CD1c-positive myeloid dendritic cell (primary cell): ENCODE results near the gene HPCAL1.
A peak's percentile ranks its signal among the peaks of the same experiment; 100 is the strongest.

ENCODE experiments used
- DNase-seq: peaks from one replicate; pipeline ENCODE4 v3.0.0-alpha.2; 2016; ENCODE audit errors: extremely low spot score

The HPCAL1 gene

DNA sequence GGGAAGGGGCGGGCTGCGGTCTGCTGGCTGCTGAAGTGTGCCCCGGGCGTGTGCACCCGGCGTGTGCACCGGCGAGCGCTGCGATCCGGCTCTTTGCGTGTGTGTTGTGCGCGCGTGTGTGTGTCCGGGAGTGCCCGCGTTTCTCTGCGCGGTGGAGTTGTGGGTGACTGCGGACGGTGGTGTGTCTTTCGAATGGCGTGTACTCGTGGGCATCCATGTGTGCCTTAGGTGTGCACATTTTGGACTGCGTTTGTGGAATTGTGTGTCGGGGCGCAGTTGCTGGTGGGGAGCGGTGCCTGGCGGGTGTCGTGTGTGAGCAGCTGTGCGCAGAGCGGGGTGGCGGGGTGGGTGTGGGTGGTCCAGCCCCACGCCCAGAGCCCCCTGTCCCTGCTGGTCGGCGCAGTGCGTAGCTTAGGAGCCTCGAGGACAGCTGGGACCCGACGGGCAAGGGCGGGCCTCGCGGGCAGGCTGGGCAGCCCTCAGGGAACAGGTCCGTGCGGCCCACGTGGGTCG is 533 bp downstream of the HPCAL1 start:
- no peak for DNase-seq

DNA sequence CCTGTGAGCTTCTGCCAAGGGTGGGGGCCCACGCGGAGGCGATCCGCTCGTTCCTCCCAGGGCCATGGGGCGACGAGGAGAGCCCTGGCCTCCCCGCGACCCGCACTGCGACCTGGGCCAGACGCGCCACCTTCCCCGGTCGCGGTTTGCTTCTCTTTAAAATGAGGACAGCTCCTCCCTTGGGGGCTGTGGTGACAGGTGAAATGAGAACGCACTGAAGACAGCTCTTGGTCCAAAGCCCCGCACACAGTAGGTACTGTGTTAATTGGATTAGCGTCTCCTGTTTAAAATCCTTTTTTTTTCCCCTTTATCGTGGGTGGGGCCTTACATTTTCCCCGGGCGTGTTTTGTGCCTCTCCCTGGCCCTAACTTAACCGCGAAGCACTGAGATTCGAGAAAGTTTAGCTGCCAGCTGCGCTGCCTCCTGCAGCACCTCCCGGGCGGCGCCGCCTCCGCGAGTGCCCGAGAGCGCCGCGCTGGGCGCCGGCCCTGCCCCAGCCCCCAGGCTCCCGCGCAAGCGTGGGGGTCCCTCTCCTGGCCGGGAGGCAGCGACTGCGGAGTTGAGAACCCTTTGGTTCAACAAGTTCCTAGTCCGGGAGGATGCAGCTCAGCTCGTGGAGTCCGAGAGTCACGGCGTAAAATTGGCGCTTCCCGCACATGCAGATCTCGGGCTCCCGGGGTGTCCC is 1.1 kb downstream of the HPCAL1 start:
- peak; percentile 76 for DNase-seq

DNA sequence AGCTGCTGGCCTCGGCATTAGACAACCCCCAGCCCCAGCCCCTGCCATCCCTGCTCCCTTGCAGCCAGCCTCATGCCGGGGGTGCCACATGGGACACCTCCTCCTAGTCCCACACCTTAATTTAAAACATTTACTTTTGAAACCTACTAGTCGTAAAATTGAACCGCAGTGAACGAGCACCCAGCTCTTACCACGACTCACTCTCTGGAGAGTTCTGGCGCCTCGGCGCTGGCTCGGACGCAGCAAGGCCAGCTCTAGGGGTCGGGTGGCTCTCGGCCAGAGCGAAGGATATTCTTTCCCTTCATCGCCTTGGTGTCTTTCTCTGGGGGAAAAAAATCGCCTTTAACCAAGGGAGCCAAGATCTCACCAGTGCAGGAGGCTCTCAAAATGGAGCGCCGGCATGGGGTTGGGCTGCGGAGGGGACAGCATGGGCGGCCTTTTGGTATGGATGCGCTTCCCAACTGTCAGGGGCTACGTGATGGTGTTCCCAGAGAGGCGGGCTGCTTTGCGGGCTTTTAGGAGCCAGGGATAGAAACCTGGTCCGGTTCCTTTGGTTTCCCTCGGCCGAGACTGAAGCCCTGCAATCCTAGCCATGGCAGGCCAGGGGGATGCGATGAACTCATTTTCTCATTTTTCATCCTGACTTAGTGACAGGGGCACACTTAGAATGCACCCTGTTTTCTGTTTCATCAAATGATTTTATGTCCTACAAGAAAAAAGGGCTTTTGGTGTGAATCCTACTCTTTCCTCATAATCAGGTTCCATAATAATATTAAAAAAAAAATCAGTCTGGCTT is 2.0 kb downstream of the HPCAL1 start:
- no peak for DNase-seq

DNA sequence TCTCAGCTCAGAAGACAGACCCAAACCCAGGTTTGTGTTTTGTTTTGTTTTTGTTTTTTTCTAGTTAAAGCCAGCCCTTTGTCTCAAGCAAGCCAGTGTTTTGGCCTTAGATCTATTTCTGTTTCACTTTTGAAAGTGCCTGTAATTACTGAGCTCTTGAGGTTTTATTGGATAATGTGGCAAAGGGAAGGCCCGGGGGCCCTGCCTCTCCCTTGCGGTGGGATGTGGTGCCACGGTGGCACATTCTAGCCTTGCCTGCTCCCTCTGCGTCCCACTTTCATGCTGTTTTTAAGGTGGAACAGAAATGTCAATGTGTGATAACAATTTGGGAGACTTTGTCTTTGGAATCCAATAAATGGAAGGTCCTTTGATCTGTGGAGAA is 2.5 kb downstream of the HPCAL1 start:
- DNase-seq: no peak

DNA sequence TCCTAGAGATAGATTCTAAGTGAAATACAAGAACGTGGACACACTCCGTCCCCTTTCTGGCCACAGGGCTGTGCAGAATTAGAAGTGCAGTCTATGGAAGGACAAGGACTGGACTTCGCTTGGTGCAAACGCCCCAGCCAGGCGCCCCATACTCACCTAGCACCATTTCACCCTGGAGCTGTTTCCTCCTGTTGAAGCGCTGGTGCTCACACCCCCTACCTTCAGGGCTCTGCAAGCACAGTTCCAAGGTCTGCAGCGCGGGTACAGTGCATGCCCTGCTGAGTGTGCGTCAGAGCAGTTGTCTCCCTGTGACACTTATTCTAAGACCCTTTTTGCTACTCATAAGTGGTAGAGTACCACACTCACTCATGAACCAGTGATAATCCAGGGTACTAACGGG is 3.0 kb downstream of the HPCAL1 start:
- no peak for DNase-seq

DNA sequence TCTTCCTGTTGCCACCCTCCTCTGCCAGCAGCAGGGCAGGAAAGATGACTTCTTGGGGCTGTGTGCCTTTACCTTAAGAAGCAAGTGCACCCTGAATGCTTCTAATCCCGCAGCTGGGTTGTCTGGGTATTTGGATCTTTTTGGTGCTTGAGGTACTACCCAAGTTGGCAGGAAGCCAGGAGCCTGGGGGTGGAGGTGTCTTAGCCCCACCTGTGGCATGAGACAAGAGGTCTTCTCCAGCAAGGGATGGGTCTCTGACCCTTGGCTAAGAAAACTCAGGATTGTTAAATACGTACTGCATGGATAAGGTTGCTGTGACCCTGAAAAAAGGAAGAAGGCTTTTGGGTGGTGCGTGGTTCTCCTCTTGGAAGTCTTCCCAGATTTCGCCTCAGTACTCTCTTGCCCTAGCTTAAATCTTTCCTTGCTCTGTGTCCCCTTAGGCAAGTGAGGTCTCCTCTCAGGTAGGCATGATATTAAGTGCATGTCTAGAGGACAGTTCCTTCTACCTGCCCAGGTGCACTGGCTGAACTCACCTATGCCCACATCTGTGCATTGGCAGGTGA is 4.3 kb downstream of the HPCAL1 start:
- no peak for DNase-seq

DNA sequence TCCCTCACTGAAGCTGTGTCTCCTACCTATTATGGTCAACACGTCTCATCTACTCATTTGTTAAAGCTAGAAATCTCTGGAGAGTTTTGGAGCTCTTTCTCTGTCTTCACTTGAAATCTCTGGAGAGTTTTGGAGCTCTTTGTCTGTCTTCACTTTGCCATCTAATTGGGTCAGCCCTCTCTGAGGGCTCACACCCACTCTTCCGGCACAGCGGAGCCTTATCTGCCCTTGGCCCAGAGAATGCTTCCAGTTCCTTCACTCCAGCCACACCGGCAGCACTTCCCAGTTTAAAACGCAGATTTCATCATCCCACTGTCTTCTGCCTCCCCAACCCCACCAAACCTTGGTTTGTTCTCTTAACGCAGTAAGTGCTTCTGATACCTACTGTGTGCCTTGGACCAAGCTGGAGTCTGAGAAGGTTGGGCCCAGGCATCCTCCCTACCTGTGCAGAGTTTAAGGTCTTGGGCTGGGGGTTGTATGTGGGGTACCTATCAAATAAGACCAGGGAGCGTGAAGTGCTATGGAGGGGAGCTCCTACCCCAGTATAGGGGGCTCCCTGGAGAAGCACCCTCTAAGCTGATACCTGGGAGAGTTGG is 5.0 kb downstream of the HPCAL1 start:
- peak; percentile 65 for DNase-seq

DNA sequence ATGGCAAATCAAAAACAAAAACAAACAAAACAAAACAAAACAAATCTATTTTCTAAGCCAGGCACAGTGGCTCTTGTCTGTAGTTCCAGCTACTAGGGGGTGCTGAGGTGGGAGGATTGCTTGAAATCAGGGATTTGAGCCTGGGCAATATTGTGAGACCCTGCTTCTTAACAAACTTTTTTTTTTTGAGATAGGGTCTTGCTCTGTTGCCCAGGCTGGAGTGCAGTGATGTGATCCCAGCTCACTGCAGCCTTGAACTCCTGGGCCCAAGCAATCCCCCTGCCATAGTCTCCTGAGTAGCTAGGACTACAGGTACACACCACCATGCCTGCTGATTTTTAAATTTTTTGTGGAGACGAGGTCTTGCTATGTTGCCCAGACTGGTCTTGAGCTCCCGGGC is 6.2 kb downstream of the HPCAL1 start:
- DNase-seq: no peak

DNA sequence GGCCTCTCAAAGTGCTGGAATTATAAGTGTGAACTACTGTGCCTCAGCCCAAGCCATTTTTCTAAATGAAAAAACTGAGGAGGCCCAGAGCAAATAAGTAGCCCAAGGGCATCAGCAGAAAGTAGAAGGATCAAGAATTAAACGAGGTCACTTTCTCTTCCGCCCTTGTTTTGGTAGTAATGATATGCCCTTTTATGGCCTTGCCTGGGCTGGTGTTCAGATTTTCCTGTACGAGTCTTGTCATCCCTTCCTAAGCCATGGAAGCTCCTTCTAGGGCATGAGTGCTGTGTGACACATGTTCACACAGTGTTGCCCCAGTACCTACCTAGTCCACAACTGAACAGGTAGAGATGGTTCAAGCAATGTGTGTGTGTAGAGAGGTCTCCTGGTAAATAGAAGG is 6.6 kb downstream of the HPCAL1 start:
- no peak for DNase-seq

DNA sequence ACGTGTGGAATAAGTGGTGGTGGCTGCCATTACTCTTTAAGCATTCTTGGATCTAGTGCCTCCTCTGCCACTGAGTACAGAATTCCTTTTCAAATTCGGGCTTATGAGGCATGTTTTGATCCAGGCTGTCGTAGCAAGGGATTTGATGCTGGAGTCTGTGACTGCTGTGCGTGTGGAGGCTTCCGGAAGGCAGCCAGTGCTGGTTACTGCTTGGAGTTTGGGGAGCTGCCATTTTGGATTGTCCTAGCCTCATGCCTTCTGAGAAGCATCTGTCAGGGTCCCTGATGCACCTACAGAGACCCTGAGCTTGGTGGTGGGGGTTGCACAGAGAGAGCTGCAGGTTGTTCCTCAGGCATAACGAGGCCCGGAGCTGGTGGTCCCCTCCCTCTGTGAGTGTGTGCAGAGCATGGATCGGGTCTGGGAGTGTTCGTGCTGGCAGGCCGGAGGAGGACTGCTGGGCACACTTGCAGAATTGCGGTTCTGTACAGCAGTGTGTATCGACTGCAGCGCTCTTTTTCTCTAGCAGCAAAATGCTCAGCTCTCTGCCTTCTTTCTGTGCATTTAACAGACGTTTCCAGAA is 7.7 kb downstream of the HPCAL1 start:
- DNase-seq: no peak

DNA sequence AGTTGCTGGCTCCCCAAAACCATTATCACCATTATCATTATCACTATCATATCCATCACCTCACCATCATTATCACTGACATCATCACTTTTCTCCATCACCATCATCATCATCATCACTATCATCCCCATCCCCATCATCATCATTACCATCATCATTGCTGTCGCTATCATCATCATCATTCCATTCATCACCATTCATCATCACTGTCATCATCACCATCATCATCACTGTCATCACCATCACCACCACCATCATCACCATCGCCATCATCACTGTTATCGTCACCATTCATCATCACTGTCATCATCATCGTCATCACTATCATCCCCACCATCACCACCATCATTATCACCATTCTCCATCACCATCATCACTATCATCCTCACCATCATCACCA is 9.0 kb downstream of the HPCAL1 start:
- DNase-seq: no peak

DNA sequence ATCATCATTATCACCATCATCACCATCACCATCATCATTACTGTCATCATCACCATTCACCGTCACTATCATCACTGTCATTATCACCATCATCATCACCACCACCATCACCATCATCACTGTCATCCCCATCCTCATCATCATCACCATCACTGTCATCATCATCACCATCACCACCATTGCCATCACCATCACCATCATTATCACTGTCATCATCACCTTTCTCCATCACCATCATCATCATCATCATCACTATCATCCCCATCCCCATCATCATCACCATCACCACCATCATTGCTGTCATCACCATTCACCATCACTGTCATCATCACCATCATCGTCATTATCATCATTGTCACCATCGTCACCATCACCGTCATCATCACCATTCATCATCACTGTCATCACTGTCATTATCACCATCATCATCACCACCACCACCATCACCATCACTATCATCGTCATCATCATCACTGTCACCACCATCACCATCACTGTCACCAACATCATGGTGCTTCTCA is 9.8 kb downstream of the HPCAL1 start:
- no peak for DNase-seq

DNA sequence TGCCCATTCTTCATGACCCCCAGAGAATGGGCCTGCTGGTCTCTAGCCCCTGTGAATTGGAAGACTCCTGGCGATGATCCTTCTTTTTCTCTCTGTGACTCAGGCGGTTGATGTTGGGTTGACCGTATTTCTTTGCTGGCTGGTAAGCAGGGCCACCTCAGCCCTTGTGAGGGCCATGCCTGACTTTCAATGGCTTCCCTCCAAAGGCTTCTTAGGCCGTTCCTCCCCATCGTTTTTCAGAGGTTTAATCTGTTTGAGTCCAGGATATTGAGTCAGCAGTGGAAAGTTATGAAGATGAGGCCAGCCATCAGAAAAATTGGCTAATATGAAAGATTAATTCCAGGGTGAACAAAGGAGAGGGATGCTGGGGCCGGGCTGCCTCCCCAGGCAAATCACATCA is 13.6 kb downstream of the HPCAL1 start:
- no peak for DNase-seq

DNA sequence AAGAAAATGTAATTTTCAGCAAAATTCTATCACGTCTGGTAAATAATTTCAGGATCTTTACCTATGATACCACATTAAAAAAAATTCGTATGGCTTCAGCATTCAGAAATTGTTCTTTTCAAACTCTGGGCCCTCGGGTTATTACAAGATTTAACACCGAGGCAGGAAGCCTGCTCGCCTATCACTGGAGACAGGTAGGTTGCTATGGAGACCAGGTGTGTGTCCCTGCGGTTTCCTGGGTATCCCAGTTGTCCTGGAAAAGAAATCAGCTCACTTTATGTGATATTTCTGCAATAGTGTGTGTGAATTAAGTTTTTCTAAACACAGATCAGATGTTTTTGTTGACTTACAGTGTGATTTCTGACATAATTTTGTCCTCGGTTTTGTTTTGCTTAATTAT is 14.2 kb downstream of the HPCAL1 start:
- no peak for DNase-seq

DNA sequence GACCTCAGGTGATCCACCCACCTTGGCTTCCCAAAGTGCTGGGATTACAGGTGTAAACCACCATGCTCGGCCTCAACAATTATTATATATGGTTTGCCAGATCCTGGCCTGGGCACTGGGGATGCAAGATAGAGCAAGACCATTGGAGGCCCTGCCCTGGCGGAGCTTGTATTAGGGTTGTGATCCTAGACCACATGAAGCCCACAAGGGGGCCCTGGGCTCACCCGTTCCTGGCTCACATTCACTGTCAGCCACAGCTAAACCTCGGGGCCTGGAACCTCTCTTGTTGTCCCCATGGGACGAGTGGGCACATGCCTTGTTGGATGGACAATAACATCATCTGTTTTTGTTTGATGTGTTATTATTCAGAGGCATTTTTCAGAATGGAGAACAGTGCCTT is 14.9 kb downstream of the HPCAL1 start:
- no peak for DNase-seq

DNA sequence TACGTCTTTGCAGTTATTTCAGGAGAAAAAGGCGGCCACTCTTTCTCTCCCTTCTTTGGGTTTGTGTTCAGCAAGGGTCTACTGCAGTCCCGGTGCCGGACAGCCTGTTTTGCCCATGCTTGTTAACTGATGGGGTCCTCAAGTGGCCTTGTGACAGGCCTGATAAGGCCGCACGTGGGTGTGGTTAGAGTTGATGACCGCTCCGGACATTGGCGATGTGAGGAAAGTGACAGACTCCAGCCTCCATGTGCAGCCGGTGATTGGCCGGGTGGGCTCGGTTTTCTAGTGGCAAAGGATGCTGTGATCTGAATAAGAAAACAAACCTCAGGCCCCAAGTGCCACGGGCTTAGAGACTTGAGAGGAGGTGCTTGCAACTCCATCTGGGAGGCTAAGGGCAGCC is 15.6 kb downstream of the HPCAL1 start:
- DNase-seq: no peak

DNA sequence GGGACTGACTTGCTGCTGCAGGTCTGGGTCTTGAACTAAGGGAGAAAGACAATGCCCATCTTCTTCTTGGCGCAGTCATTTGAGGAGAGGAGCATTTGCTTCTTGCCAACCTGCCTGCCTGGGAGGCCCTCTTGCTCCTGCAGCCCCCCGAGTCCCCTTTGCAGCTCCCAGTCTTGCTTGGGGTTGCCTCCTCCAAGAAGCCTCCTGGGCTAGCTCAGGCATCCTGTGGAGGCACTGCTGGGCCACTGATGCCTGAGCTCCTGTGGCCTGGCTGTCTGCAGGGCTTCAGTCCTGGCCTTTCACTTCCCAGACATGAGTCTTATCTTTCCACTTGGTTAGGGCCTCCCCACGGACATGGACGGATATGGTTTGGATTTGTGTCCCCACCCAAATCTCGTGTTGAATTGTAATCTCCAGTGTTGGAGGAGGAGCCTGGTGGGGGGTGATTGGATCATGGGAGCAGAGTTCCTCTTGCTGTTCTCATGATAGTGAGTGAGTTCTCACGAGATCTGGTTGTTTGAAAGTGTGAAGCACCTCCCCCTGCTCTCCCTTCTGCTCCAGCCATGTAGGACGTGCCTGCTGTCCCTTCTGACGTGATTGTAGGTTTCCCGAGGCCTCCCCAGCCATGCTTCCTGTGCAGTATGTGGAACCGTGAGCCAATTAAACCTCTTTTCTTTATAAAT is 17.3 kb downstream of the HPCAL1 start:
- no peak for DNase-seq

DNA sequence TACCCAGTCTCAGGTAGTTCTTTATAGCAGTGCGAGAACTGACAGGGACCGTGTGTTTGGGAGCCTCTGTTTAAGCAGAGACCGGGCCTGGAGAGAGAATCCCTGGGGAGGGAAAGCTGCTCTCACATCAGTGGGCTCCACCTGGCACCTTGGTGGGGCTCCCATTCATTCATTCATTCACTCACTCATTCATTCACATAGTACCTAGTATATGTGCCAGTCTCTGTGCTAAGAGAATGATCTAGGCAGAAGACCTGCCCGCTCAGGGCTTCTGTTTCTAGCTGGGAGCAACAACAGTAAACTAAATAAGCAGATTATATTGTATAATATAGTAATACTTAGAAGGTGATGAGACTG is 17.8 kb downstream of the HPCAL1 start:
- no peak for DNase-seq

DNA sequence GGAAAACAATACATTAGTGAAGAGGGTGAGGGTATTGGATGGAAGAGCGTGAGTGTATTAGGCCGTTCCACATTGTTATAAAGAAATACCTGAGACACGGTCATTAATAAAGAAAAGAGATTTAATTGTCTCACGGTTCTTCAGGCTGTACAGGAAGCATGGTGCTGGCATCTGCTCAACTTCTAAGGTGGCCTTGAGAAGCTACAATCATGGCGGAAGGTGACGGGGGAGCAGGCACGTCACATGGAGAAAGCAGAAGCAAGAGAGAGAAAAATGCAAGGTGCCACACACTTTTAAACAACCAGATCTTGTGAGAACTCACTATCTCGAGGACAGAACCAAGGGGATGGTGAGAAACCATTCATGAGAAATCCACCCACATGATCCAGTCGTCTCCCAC is 18.2 kb downstream of the HPCAL1 start:
- DNase-seq: no peak

DNA sequence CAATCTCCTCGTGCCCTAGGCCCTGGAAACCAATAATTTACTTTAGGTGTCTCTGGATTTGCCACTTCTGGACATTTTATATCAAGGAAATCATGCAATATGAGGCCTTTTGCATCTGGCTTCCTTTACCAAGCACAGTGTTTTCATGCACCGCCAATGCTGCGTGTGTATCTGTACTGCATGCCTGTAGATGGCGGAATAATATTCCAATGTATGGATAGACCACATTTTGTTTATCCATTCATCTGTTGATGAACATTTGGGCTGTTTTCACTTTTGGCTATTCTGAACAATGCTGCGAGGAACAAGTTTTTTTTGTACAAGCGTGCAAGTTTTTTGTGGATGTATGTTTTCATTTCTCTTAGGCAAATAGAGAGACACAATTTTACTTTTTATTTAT is 18.9 kb downstream of the HPCAL1 start:
- no peak for DNase-seq

DNA sequence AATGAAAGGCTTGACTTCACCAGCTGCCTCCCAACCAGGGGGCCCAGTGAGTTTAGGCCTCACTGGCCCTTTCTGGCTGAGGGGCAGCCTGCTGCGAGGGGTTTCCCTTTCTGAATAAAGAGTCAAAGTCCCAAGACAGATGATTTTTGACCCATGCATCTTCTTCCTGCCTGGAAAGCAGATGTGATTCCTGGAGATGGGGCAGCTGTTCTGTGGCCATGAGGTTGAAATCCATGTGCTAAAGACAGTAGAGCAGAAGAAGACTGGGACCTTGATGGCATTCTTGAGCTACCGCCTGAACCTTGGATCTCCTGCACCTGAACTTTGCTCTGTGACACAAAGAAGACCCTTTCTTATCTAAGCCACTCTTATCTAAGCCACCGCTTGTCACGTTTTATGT is 19.8 kb downstream of the HPCAL1 start:
- DNase-seq: no peak

DNA sequence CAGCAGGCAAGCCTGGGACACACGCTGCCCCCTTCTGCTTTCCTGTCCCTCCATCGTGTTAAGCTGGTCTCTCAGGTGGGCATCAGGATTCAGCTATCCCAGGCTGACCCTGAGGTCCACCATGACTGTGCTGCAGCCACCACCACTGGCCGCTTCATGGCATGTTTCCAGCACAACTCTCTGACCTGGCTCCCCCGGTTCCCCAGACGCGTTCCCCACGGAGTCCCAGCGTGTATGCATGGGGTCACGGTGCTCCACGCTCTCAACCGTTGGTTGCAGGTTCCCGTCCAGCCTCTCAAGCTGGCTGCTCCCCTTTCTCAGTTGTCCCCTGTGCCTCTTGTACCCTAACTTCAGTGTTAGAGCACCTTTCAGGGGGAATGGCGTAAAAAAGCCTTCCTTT is 20.3 kb downstream of the HPCAL1 start:
- DNase-seq: no peak
